HCT116 (cell line): ENCODE results near the gene SLC66A3. TPM values are rescaled to one million over a fixed set of nuclear protein-coding genes. Genes with fewer than 3 reads are reported as not detected.

ENCODE experiments used
- ATAC-seq: fragments of 200-7000 bp; cut with Tn5 transposase; 2 replicates; pipeline ENCODE4 v1.9.1; 2020; ENCODE audit warnings: mild to moderate bottlenecking, moderate library complexity
- BruUV-seq: library from RNA; stranded (reverse); fragments of 400-500 nt; replicated peaks from 2 replicates; lab custom pipeline; 2021; lab: Mats Ljungman, UMichigan
- CTCF ChIA-PET: fragments of 300-600 bp; sonication (Branson Sonifier 250); formaldehyde crosslinking; loops from one replicate; lab custom pipeline; 2021; ENCODE audit warnings: antibody characterized with exemption; lab: Charles Lee
- POLR2A ChIA-PET: fragments of 300-600, 350-600 bp; sonication (Branson Sonifier 250); formaldehyde crosslinking; loops from one replicate; lab custom pipeline; 2021; ENCODE audit warnings: antibody characterized with exemption; lab: Charles Lee
- RAD21 ChIA-PET, 2 experiments: fragments of 300-600 bp; sonication (Branson Sonifier 250); formaldehyde crosslinking; loops; one replicate each; lab custom pipeline; 2023; ENCODE audit warnings: low total read pairs in 2 of 2; ENCODE audit not compliant: uncharacterized antibody in 2 of 2, unreplicated experiment in 2 of 2, low non-redundant PET in 1 of 2; lab: Charles Lee
- DNase-seq: peaks from one replicate; pipeline ENCODE4 v3.0.0-alpha.2; 2010; ENCODE audit warnings: low read depth, low spot score
- H2AFZ ChIP-seq: fragments of 200-600 bp; shearing (Covaris generic), sonication (generic); 2 replicates; pipeline ENCODE4 v1.6.1; 2017; ENCODE audit warnings: low read depth, mixed run types, mixed read lengths, antibody characterized with exemption, low read length; ENCODE audit not compliant: poor library complexity, severe bottlenecking
- H3K27ac ChIP-seq: 2 replicates; pipeline ENCODE4 v1.5.1; 2012; ENCODE audit warnings: low read depth, low read length
- H3K27me3 ChIP-seq: fragments of 200-600 bp; sonication (generic); 2 replicates; pipeline ENCODE4 v1.6.1; 2016; ENCODE audit warnings: mixed run types, low read length, mixed read lengths; ENCODE audit not compliant: insufficient read depth
- H3K36me3 ChIP-seq, 2 experiments: fragments of 200-500 bp in 1 of 2; fragments of 200-600 bp in 1 of 2; sonication (Bioruptor generic) in 1 of 2; sonication (generic) in 1 of 2; 2 replicates each; pipeline versions ENCODE4 v1.5.1 to v1.6.1; 2014 to 2016; ENCODE audit warnings: low read length in 2 of 2, inconsistent platforms in 1 of 2, mixed read lengths in 1 of 2, mixed run types in 1 of 2; ENCODE audit not compliant: insufficient read depth in 2 of 2, control insufficient read depth in 1 of 2
- H3K4me1 ChIP-seq, 2 experiments: fragments of 200-600 bp in 1 of 2; sonication (generic) in 1 of 2; 2 replicates each; pipeline versions ENCODE4 v1.5.1 to v1.6.1; 2012 to 2017; ENCODE audit warnings: low read length in 2 of 2, inconsistent platforms in 1 of 2, mild to moderate bottlenecking in 1 of 2, mixed read lengths in 1 of 2, mixed run types in 1 of 2, moderate library complexity in 1 of 2; ENCODE audit not compliant: insufficient read depth in 2 of 2, control insufficient read depth in 1 of 2
- H3K4me2 ChIP-seq: fragments of 200-600 bp; sonication (generic); 2 replicates; pipeline ENCODE4 v1.6.1; 2017; ENCODE audit warnings: mixed run types, low read length, mixed read lengths
- H3K4me3 ChIP-seq, 2 experiments: fragments of 200-600 bp in 1 of 2; sonication (generic) in 1 of 2; replicated peaks in 1 of 2; 2 replicates each; pipeline ENCODE4 v1.5.1; 2011 to 2016; ENCODE audit warnings: low read length in 2 of 2, control low read depth in 1 of 2, low read depth in 1 of 2, mild to moderate bottlenecking in 1 of 2, mixed read lengths in 1 of 2, mixed run types in 1 of 2
- H3K79me2 ChIP-seq: fragments of 200-600 bp; sonication (generic); 2 replicates; pipeline ENCODE4 v1.6.1; 2017; ENCODE audit warnings: mild to moderate bottlenecking, mixed run types, low read length, moderate library complexity, mixed read lengths; ENCODE audit not compliant: insufficient read depth
- H3K9ac ChIP-seq: fragments of 200-600 bp; sonication (generic); 2 replicates; pipeline ENCODE4 v1.6.1; 2016; ENCODE audit warnings: low read length, mixed read lengths
- H3K9me2 ChIP-seq: fragments of 200-600 bp; sonication (generic), shearing (Covaris generic); 2 replicates; pipeline ENCODE4 v1.6.1; 2017; ENCODE audit warnings: mixed run types, mild to moderate bottlenecking, moderate library complexity; ENCODE audit not compliant: insufficient read depth
- H3K9me3 ChIP-seq, 2 experiments: fragments of 200-500 bp in 1 of 2; fragments of 200-600 bp in 1 of 2; sonication (Bioruptor generic) in 1 of 2; sonication (generic) in 1 of 2; 2 replicates each; pipeline ENCODE4 v1.6.1; 2014 to 2017; ENCODE audit warnings: low read length in 2 of 2, mixed read lengths in 2 of 2, inconsistent platforms in 1 of 2, low read depth in 1 of 2, mild to moderate bottlenecking in 1 of 2, mixed run types in 1 of 2, moderate library complexity in 1 of 2; ENCODE audit not compliant: control insufficient read depth in 1 of 2, insufficient read depth in 1 of 2
- H4K20me1 ChIP-seq: fragments of 200-600 bp; sonication (generic), shearing (Covaris generic); 2 replicates; pipeline ENCODE4 v1.6.1; 2017; ENCODE audit warnings: mixed run types, mild to moderate bottlenecking, moderate library complexity; ENCODE audit not compliant: insufficient read depth
- CEBPB ChIP-seq: IDR thresholded peaks from 2 replicates; pipeline ENCODE4 v1.6.1; 2012; ENCODE audit warnings: low read depth
- EGR1 ChIP-seq: IDR thresholded peaks from 2 replicates; pipeline ENCODE4 v1.6.1; 2012; ENCODE audit warnings: low read depth
- ELF1 ChIP-seq: IDR thresholded peaks from 2 replicates; pipeline ENCODE4 v1.6.1; 2012; ENCODE audit warnings: low read depth, borderline replicate concordance
- EZH2 ChIP-seq: fragments of 200-600 bp; sonication (generic); IDR thresholded peaks from 2 replicates; pipeline ENCODE4 v1.6.1; 2017; ENCODE audit warnings: antibody characterized with exemption, mixed run types
- EZH2phosphoT487 ChIP-seq: fragments of 200-600 bp; IDR thresholded peaks from 2 replicates; pipeline ENCODE4 v1.6.1; 2018; ENCODE audit warnings: antibody characterized with exemption, borderline replicate concordance
- FOSL1 ChIP-seq: IDR thresholded peaks from 2 replicates; pipeline ENCODE4 v1.6.1; 2012; ENCODE audit warnings: low read depth
- POLR2A ChIP-seq: IDR thresholded peaks from 2 replicates; pipeline ENCODE4 v1.7.0; 2011; ENCODE audit warnings: borderline replicate concordance; ENCODE audit not compliant: insufficient read depth, insufficient read length; ENCODE audit errors: extremely low read depth
- POLR2AphosphoS5 ChIP-seq: IDR thresholded peaks from 2 replicates; pipeline ENCODE4 v1.6.1; 2011; ENCODE audit warnings: mild to moderate bottlenecking, low read depth, low read length, moderate library complexity
- SRF ChIP-seq: IDR thresholded peaks from 2 replicates; pipeline ENCODE4 v1.6.1; 2012; ENCODE audit warnings: low read depth
- YY1 ChIP-seq: IDR thresholded peaks from 2 replicates; pipeline ENCODE4 v1.6.1; 2011; ENCODE audit warnings: low read length, low read depth, moderate library complexity, mild to moderate bottlenecking; ENCODE audit not compliant: insufficient replicate concordance; ENCODE audit errors: extremely low read depth
- intact Hi-C: fragments of 100-400 bp; cut with micrococcal nuclease; formaldehyde crosslinking; loops from 2 replicates; pipeline ENCODE4 v1.10.0; 2022
- total RNA-seq: library from RNA; stranded (reverse); gene quantifications from one replicate; pipeline ENCODE4 v1.2.1, GENCODE V29; 2021; ENCODE audit not compliant: unreplicated experiment
- TF ChIP-seq, protein P1 (sequence below), 3 experiments: fragments of 200-600 bp in 1 of 3; sonication (generic) in 1 of 3; IDR thresholded peaks in 2 of 3; conservative IDR thresholded peaks in 1 of 3; 2 replicates each; pipeline ENCODE4 v1.5.1; 2012 to 2017; ENCODE audit warnings: low read depth in 2 of 3, low read length in 2 of 3, antibody characterized with exemption in 1 of 3, borderline replicate concordance in 1 of 3, control low read depth in 1 of 3, mild to moderate bottlenecking in 1 of 3, mixed read lengths in 1 of 3, mixed run types in 1 of 3, moderate library complexity in 1 of 3; ENCODE audit not compliant: insufficient read depth in 1 of 3
- TF ChIP-seq, protein P2 (sequence below): IDR thresholded peaks from 2 replicates; pipeline ENCODE4 v1.6.1; 2012

SLC66A3 gene
- total RNA-seq, 1 experiment from 2014 or later = 15.9 TPM

- no peaks in the 10 kb centered on the region for H3K9me3 ChIP-seq
- no peaks in the 10 kb centered on the region for H3K27me3 ChIP-seq
- peaks cover 4 to 14% of the 10 kb centered on the region in 2 experiments; a peak in 3 of 4 replicates for H3K4me1 ChIP-seq
- DNase-seq (no peak), ATAC-seq (no peak)
- no TSS peak for BruUV-seq
- H3K4me3 ChIP-seq = no peak overlapping the region
- H3K4me2 ChIP-seq = no peak overlapping the region
- no peaks in the 10 kb centered on the region for H3K9me2 ChIP-seq
- no peak overlapping the region for H3K27ac ChIP-seq
- intact Hi-C loops = loop anchor here (5.0 kb wide), 1 partner anchor 219 kb away; no protein-coding TSS in a partner anchor
- TF ChIP-seq ELF1 (no peak), CEBPB (no peak), POLR2A (no peak), POLR2AphosphoS5 (no peak), EGR1 (no peak), YY1 (no peak), FOSL1 (no peak), SRF (no peak), EZH2phosphoT487 (no peak), EZH2 (no peak)
- TF ChIP-seq, protein P1, sequence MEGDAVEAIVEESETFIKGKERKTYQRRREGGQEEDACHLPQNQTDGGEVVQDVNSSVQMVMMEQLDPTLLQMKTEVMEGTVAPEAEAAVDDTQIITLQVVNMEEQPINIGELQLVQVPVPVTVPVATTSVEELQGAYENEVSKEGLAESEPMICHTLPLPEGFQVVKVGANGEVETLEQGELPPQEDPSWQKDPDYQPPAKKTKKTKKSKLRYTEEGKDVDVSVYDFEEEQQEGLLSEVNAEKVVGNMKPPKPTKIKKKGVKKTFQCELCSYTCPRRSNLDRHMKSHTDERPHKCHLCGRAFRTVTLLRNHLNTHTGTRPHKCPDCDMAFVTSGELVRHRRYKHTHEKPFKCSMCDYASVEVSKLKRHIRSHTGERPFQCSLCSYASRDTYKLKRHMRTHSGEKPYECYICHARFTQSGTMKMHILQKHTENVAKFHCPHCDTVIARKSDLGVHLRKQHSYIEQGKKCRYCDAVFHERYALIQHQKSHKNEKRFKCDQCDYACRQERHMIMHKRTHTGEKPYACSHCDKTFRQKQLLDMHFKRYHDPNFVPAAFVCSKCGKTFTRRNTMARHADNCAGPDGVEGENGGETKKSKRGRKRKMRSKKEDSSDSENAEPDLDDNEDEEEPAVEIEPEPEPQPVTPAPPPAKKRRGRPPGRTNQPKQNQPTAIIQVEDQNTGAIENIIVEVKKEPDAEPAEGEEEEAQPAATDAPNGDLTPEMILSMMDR (IDR thresholded peaks at IDR 0.05 in 2 of 3, conservative IDR thresholded peaks at IDR 0.05 in 1 of 3; ENCODE audit: borderline replicate concordance in 1 of 3, insufficient read depth in 1 of 3, low read depth in 2 of 3, low read length in 2 of 3) = no peak
- TF ChIP-seq, protein P2, sequence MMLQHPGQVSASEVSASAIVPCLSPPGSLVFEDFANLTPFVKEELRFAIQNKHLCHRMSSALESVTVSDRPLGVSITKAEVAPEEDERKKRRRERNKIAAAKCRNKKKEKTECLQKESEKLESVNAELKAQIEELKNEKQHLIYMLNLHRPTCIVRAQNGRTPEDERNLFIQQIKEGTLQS = no peak
- H4K20me1 ChIP-seq = no peaks in the 10 kb centered on the region
- ChIA-PET RAD21 (no interaction called here), POLR2A (no interaction called here), CTCF (interaction anchor here (0.9 to 6.7 kb wide), 3 partner anchors 11 to 286 kb away, joined by 3 to 173 read pairs (median 4); a partner anchor contains a TSS)
- no peaks in the 10 kb centered on the region for H3K36me3 ChIP-seq
- no peaks in the 10 kb centered on the region for H3K79me2 ChIP-seq
- H3K9ac ChIP-seq = no peak overlapping the region
- H2AFZ ChIP-seq = no peak overlapping the region
Measured at GRCh38 chr2:11121099-11121822, 34.0 kb upstream of the SLC66A3 start.
